CD4-positive, alpha-beta T cell treated with Interleukin-1 beta for 1 hour (primary cell): Measurements from ENCODE around the gene ADCY4.

Experiments
- DNase-seq, 2 donors: peaks; one replicate each; pipeline ENCODE4 v3.0.0-alpha.2; 2020 to 2022

ADCY4 gene

DNA sequence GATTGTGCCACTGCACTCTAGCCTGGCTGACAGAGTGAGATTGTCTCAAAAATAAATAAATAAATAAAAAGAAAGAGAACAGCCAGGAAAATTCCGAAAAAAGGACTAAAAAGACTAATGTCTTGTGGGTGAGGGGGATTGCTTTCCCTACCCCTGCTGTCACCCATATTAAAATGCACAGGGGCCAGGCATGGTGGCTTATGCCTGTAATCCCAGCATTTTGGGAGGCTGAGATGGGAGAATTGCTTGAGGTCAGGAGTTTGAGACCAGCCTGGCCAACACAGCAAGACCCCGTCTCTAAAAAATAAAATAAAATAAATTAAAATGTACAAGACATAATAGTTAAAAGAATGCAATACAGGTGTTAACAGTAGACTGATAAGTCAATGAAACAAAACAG, 41.3 kb downstream of the ADCY4 start:
- DNase-seq: no peak

DNA sequence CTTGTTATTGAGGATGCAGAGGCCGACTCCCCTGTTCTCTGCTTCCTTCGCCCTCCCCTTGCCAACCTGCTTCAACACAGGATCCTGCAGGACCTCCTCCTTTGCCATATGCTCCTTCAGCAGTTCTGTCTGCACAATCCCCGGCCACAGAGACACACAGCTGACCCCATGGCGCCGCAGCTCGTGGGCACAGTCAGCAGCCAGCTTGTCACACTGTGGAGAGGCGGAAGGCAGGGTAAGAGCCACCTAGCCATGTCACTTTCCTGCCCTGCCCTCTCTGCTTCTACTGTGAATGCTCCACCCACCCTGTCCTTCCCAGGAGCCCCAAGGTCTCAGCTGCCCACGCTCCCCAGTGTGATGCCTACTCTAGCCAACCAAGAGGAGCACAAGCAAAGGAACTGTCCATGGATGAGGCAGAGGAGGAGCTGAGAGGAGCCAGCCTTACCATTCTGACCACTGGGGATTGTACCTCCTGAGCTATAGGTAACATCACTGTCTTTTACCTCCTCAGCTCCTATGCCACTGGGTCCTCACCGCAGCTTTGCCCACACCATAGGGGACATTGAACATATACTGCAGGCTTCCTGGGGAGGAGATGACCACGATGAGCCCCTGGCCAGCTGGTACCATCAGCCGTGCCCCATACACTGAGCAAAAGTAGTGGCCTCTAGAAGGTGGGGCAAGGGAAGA, 42.6 kb downstream of the ADCY4 start:
- no peak for DNase-seq

DNA sequence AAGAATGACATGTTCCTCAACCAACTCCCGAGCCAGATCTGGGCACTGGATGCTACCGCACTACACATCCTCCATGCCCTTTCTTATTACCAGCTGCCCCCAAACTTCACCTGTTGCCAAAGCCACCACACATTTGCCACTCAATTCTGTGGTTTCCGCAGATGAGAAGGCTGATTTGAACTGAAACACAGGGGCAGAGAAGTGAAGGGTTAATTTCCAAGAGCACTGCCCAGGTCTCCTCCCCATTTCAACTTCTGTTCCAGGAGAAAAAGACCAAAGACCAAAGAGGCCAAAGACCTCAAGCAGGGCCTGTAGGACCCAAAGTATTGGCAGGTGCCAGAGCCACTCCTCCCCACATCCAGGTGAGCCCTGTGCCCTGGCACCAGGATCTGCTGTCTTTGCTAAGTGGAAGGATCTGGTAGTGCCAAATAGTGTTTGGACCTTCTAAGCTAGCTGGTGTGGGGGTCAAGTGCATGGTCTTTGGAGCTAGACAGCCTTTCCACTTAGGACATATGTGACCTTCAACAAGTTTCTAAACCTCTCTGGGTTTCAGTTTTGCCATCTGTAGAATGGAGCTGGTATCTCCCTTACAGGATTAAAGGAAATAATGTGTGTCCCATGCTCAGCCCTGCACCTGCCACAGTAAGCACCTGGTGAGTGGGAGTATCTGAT, 43.3 kb downstream of the ADCY4 start:
- no peak for DNase-seq

DNA sequence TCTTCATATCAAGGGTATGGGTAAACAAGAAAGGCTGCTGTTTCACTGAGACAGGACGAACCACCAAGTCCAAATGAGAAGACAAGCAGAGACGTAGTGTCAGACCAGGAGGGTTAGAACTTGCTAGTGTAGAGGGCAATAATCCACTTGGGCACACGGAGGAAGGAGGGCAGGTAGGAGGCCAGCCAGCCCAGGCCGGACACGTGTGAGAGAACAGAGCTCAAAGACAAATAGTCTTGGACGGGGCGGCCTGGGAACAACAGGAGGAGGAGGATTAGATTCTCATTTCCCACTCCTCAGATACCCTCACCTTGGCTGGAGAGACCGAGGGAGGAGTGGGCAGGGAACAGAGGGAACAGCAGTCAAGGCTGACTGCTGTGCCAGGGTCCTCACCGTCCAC, 44.1 kb downstream of the ADCY4 start:
- DNase-seq: no peak

DNA sequence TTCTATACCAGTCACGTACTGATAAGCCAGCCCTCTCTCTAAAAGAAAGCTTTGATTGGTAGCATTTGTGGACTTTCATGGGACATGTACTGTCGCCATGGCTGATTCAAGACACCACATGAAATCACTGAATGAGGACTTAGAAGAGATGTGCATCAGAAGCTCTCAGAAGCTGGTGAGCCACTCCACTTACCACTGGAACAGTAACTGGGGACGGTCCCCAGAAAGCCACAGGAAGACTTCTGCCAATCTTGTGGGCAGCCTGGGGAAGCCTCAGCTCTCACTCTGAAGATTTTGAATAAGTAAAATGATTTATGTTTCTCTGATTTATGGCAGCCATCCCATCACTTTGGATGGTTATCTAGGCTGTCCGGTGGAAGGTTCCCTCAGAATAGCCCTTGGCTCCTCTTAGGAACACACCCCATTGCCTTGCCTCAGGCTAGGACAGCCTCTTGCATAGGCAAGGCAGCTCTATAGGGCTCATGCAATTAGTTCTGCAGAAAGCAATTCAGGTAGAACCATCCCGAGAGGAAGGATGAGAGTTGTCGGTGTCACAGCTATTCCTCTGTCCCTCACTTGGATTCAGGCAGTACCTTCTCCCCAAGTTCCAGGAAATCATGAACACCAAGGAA, 45.1 kb downstream of the ADCY4 start:
- DNase-seq: no peak

DNA sequence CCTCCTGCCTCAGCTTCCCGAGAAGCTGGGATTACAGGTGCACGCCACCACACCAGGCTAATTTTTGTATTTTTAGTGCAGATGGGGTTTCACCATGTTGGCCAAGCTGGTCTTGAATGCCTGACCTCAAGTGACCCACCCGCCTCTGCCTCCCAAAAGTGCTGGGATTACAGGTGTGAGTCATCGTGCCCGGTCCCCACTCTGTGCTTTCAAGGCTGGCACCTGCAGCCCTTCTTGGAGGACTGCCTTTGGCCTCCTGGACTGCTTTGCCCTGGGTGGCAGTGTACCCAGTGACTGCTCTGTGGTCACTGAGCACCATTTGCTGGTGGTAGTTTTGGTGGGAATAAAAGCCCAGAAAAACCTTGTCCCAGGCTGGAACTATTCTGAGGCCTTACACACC, 47.9 kb downstream of the ADCY4 start:
- no peak for DNase-seq

DNA sequence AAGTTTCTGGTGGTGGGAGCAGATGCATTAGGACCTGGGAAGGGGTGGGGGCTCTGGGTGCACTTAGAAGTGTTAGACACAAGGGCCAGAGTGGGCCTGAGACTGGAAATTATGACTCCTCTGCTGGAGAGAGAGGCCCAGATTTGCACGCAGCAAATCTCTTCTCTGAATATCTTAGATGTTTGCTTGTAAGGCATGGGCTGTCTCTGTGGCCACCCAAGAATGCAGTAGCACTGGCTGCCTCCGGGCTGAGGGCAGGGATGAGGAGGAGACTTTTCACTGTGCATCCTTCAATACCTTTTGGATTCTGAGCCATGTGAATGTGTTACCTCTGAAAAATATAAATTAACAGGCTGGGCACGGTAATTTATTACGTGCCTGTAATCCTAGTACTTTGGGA, 49.5 kb downstream of the ADCY4 start:
- no peak for DNase-seq

DNA sequence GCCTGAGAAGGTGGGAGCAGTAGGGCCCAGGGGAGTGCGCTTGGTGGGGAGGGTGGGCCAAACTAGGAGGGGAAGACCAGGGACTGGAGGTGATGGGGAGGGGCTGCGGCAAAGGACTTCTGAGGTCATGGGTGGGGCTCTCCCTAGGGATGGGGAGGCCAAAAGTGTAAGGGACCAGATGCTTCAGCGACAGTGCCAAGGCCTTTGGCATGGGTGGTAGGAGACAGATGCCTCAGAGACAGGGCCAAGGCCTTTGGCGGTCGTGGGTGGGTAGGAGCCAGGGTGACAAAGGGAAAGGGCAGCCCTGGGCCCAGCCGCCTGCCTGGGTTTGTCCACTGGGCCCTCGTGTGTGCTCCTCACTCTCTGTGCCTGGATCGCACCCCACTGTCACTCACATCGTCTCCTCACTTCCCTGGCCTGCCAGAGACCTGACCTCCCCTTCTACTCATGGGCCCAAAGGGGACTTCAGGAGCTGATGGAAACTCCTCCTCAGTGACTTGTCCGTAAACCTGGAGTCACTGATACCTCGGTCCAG, 50.3 kb downstream of the ADCY4 start:
- no peak for DNase-seq

DNA sequence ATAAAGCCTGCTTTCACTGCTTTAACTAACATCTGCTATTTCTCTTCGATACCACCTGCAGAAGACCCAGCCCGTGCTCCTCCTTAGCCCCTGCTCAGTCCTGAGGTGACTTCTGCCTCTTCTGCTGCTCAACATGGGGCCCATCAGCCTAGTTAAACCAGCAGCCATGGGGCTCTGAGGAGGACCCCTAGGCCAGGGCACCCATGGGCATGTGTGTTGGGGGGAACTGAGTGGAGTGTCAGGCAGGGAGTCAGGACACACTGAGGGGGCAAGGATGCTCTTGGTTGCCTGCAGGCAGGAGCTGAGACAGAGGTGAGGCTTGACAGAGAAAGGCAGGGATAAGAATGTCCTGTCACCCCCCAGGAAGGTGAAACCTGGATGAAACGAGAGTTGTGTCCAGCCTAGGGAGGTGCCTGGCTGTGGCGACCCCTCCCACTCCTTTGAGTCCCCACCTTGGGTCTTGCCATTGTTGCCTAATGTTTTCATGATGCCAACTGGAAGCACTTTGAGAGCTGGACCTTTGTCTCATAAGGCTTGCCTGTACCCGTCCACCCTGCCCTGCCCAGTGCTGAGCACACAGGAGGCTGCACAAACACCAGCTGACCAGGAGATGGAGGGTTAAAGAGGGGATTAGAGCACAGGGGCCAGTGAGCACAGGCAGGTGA, 50.9 kb downstream of the ADCY4 start:
- DNase-seq: no peak

DNA sequence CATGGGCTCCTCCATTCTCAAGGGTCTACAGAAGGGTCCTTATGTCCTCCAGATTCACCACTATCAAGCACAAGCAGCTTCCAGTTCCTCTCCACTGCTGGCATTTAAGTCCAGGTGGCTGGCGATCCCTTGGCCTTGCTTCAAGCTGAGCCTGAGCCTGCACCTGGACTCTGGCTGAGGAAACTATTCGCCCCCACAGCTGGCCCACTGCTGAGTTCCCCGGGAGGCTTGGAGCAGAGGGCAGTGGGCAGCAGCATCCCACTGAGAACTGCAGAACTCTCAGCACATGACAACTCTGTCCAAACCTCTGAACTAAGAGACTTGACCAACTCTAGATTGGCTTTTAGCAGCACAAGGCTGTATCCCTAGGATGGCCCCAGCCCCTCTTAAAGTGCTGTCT, 52.1 kb downstream of the ADCY4 start:
- no peak for DNase-seq

DNA sequence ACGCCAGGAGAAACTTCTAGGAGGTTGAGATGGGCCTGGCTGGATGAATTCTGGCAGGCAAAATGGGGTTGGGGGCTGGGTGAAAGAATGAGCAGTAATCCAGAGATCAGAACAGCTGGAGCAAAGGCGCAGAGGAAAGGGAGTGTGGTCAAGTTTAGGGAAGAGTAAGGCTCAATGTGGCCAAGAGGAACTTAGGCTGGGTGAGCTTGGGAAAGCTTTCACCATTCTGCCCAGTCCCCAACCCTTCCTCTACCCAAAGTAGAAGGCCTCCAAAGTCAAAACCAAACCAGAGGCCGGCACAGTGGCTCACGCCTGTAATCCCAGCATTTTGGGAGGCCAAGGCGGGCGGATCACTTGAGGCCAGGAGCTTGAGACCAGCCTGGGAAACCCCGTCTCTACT, 53.2 kb downstream of the ADCY4 start:
- no peak for DNase-seq

DNA sequence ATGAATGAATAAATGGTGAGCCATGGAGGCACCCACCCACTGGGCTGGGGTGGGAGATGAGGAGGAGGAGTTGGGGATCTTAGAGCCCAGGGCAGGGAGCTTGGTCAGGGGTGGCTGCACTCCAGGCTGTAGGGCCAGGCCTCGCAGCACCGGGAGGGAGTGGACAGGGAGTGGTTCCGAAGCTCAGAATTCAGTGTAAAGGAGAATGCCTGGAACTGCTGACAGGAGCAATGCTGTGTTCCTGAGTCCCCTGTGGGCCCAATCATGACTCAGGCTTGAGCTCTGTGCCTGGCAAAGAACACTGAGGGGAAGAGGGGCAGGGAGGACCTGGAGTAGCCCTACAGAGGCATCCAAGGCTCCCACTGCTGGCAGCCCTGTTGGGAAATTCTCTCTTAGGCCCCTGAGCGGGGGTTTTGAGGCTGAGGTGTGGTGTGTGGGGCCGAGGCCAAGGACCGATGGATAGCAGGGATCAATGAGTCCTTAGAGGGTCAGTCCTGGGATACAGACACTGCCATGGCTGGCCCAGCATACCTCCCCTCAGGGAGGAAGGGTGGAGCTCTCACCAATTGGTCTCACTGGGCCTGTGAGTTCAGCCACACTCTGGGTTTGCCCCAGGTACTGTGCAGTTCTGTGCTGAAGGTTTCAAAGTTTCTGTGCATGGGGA, 53.9 kb downstream of the ADCY4 start:
- DNase-seq: no peak

DNA sequence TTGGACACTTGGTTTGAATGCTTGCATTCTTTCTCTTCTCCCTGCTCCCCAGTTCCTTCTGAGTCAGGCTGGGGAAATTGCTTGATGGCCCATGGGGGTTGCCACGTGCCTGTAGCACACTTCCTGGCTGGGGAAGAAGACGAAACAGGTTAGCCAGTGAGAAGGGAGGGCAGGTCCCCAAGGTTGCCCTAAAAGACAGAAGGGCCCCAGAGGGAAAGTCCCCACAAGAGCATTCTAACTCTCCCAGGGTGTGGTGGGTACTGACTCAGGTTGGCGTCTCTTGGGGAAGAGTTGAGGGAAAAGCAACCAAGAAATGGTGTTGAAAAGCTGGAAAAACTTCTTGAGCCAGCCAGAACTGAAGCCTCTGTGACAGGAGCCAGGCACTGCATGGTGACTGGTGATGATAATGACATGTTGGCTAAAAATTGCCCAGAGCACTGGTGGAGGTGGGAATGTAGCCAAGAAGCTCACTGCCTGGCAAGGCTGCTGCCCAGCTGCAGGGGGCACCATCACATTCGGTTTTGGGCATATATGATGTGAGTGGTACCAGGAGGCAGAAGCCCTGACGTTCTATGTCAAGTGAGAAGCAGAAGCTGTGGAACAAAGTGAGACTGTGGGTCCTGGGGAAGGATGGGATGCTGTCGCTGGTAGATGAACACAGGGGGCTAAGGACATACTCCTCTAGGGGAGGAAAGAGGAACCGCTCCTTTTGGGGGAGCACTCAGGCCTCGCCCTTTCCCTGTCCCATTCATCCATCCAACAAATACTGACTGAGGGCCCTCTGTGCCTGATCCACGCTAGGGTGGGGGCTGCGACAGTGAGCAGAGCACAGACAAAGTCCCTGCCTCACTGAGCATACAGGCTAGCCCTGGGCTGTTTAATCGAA, 55.3 kb downstream of the ADCY4 start:
- peak; percentile 65 to 72 for DNase-seq

DNA sequence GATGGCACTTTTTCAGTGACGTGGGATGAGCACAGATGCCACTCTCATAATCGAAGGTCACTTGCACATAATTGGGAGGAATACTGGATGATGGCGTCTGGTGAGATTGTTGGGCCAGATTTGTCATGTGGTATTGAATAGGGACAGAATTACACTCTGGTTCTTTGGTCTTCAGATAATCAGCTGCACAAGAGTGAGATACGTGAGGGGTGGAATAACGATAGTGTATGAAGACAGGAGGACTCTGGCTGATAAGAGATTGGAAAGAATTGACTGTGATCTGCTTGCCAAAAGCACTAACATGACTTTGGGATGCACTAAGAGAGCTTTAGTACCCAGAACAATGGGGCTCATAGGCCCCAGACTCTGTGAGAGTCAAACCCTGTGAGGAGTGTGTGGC, 56.4 kb downstream of the ADCY4 start:
- DNase-seq: no peak

DNA sequence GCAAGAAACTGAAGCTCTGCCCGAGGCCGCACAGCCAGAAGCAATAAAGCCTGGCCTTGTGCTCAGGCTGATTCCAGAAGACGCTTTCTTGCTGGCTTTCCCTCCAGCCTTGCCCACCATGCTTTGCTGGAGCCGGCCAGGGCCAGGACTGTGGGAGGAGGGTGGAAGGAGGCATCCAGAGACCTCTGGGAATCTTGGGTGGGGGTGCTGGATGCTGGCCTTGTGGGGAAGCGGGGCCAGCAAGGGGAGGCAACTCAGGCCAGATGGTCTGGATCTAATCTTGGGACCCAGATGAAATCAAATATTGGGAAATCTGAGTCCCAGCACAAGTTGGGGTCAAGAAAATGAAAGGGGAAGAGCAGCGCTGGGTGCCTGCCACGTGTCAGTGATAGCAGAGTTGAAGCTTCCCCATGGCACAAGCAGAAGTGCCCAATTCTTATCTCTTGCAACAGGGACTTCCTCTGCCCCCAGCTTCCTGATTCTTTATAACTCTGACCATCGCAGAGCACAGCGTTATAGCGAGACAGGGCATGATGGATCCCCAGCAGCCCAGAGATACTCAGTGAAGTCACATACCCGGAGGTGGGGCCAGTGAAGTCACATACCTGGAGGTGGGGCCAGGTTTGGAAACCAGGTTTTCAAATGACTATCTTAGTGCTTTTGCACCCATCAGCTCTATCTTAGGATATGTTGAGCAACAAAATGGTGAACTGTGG, 57.1 kb downstream of the ADCY4 start:
- DNase-seq: peak in 1 of 2 donors; percentile 51

DNA sequence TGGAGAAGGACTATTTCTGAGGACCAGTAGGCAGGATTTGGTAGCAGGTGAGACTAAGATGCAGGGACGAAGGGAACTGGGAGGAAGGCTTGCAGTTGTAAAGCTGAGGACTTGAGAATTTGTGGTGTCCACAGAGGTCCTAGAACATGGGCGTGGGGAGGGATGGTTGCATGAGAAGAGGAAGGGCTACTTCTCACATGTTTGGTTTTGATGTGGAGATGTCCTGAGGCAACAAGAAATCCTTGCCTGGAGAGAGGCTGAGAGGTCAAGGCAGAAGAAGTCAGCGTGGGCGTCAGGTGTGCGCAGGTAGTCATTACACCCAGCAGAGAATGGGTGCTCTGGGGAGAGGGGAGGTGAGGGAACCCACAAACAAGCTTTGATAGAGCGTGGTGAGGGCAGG, 57.8 kb downstream of the ADCY4 start:
- DNase-seq: no peak

DNA sequence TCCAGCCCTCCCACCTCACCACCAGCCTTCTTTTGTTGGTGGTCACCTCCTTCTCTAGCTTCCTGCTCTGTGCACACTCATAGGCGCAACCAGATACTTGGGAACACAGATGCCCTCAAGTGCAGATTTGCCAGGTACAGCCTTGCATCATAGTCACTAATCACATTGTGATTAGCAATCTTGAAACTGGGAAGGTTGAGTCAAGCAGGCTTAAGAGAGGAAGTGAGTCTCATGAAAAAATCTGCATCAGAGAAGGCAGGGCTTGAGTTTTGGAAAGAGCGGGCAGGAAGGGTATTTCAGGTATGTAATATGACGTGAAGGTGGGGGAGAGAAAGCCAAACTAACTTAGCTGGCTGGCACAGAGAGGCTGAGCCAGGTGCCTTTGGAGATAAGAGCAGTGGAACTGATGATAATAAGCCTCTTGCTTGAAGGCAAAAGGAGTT, 60.7 kb downstream of the ADCY4 start:
- DNase-seq: peak; percentile 49 to 63

DNA sequence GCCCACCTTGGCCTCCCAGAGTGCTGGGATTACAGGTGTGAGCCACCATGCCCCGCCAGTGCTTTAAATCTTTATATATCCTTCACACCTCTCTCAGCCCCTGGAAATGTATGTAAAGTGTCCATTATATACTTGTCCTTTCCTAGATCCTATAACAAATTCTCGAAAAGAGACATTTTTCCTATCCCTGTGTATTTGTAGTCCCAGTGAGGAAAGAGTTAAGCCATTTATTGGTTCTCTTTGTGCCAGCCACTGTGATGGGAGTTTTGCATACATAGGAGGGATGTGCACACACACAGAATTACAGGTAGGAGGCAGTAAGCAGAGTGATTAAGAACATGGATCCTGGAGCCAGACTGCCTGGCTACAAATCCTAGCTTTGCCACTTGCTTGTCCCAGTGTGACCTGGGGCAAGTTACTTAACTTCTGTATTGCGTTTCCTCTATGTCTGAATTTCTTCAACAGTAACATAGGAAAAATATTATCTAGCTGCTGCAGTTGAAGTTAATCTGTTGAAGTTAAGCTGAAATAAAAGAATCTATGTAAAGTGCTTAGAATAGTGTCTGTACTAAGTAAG, 61.4 kb downstream of the ADCY4 start:
- peak in 1 of 2 donors; percentile 7 for DNase-seq

DNA sequence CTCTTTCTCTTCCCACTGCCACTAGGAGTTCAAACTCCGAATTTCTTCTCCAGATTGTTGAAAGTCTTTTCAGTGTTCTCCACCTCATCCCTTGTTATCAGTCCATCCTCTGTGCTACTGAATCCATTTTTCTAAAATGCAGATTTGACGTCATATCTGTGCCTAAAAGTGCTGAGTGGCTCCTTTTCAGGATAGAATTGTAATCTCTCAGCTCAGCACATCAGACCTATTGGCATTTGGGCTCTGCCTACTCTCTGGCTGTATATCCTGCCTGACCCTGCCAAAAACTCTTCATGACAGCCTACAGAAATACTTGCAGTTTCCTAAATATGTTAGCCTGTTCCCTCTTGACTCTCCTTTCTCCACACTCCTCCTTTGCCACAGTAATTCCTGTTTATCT, 62.4 kb downstream of the ADCY4 start:
- no peak for DNase-seq

DNA sequence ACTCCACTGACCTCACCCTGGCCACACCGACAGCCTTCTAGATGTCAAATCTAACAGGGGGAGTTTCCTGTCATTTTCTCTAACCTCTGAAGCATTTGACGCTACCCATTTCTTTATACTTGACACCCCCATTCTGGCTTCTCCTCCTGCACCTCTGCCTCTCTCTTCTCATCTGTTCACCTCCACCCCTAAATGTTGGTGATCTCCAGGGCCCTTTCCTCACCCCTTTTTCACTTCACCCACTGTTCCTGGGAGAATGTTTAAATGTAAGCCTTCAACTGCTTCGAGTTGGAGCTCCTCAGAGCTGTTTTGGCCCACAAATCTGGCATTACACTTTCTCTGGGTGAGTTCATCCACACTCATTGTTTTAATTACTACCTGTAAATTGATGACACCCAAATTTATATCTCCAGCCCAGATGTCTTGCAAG, 63.0 kb downstream of the ADCY4 start:
- DNase-seq: no peak
